ENCODE measurements around the gene SLC6A7. TPM values are rescaled to one million over a fixed set of nuclear protein-coding genes. Genes with fewer than 3 reads are reported as not detected.

Gene SLC6A7
- total RNA-seq, 2 donors from 2014 or later: not detected

GRCh38 chr5:150209099-150209635, 19.3 kb downstream of the SLC6A7 start:
- Histone ChIP-seq H3K4me1 (ENCODE audit: control insufficient read depth, insufficient read depth, low read length) (no peaks in the 10 kb centered on the region), H3K27ac (ENCODE audit: low read depth, low read length) (no peak overlapping the region), H3K4me3 (ENCODE audit: low read length) (no peak overlapping the region), H3K9ac (ENCODE audit: extremely low read depth, low read length, poor library complexity, severe bottlenecking) (no peak overlapping the region), H3K27me3 (ENCODE audit: control insufficient read depth, insufficient read depth, low read length, poor library complexity, severe bottlenecking) (no peaks in the 10 kb centered on the region), H3K36me3 (ENCODE audit: control insufficient read depth, insufficient read depth, low read length) (no peaks in the 10 kb centered on the region), H3K9me3 (ENCODE audit: control insufficient read depth, low read length) (no peaks in the 10 kb centered on the region)
- Mint-ChIP-seq H3K4me1 (peaks cover 13% of the 10 kb centered on the region), H3K36me3 (ENCODE audit: low read depth) (no peaks in the 10 kb centered on the region), H3K27ac (no peak overlapping the region), H3K9me3 (no peaks in the 10 kb centered on the region), H3K27me3 (ENCODE audit: insufficient read depth) (peaks cover 15% of the 10 kb centered on the region), H3K4me3 (no peak overlapping the region)
- WGBS, 2 experiments (ENCODE audit: insufficient coverage in 1 of 2, insufficient read length in 1 of 2): 93 to 94% methylated on average over 19 to 21 of the region's 21 CpGs
- no peak for TF ChIP-seq CTCF (conservative IDR thresholded peaks at IDR 0.05)
- no peak for DNase-seq

- Mint-ChIP-seq H3K4me3 (no peak overlapping the region), H3K27ac (no peak overlapping the region), H3K36me3 (ENCODE audit: low read depth) (no peaks in the 10 kb centered on the region), H3K4me1 (peaks cover 13% of the 10 kb centered on the region), H3K9me3 (no peaks in the 10 kb centered on the region), H3K27me3 (ENCODE audit: insufficient read depth) (peaks cover 25% of the 10 kb centered on the region)
- Histone ChIP-seq H3K9ac (ENCODE audit: extremely low read depth, low read length, poor library complexity, severe bottlenecking) (no peak overlapping the region), H3K36me3 (ENCODE audit: control insufficient read depth, insufficient read depth, low read length) (no peaks in the 10 kb centered on the region), H3K27ac (ENCODE audit: low read depth, low read length) (no peak overlapping the region), H3K4me3 (ENCODE audit: low read length) (no peak overlapping the region), H3K9me3 (ENCODE audit: control insufficient read depth, low read length) (no peaks in the 10 kb centered on the region), H3K27me3 (ENCODE audit: control insufficient read depth, insufficient read depth, low read length, poor library complexity, severe bottlenecking) (no peaks in the 10 kb centered on the region), H3K4me1 (ENCODE audit: control insufficient read depth, insufficient read depth, low read length) (no peaks in the 10 kb centered on the region)
- TF ChIP-seq CTCF (conservative IDR thresholded peaks at IDR 0.05): no peak
- DNase-seq: no peak
- 74 to 88% methylated on average over 1 to 6 of the region's 6 CpGs for WGBS, 2 experiments (ENCODE audit: insufficient coverage in 1 of 2, insufficient read length in 1 of 2)
Observed at GRCh38 chr5:150210644-150211043, 20.8 kb downstream of the SLC6A7 start.

- H3K4me3 ChIP-seq (ENCODE audit: low read length): no peak overlapping the region
- no peak for TF ChIP-seq CTCF (conservative IDR thresholded peaks at IDR 0.05)
- H3K36me3 ChIP-seq (ENCODE audit: control insufficient read depth, insufficient read depth, low read length): no peaks in the 10 kb centered on the region
- no peaks in the 10 kb centered on the region for H3K9me3 ChIP-seq (ENCODE audit: control insufficient read depth, low read length)
- H3K27me3 Mint-ChIP-seq (ENCODE audit: insufficient read depth): peaks cover 32% of the 10 kb centered on the region
- no peak overlapping the region for H3K27ac ChIP-seq (ENCODE audit: low read depth, low read length)
- peak; percentile 88 for DNase-seq
- no peak overlapping the region for H3K4me3 Mint-ChIP-seq
- H3K4me1 ChIP-seq (ENCODE audit: control insufficient read depth, insufficient read depth, low read length): no peaks in the 10 kb centered on the region
- no peak overlapping the region for H3K9ac ChIP-seq (ENCODE audit: extremely low read depth, low read length, poor library complexity, severe bottlenecking)
- H3K36me3 Mint-ChIP-seq (ENCODE audit: low read depth): no peaks in the 10 kb centered on the region
- peaks cover 18% of the 10 kb centered on the region for H3K4me1 Mint-ChIP-seq
- H3K27me3 ChIP-seq (ENCODE audit: control insufficient read depth, insufficient read depth, low read length, poor library complexity, severe bottlenecking): no peaks in the 10 kb centered on the region
- WGBS, 2 experiments (ENCODE audit: insufficient coverage in 1 of 2, insufficient read length in 1 of 2): 67 to 69% methylated on average over 8 to 14 of the region's 15 CpGs
- no peaks in the 10 kb centered on the region for H3K9me3 Mint-ChIP-seq
- peak overlapping the region; percentile 55 for H3K27ac Mint-ChIP-seq
Observed at GRCh38 chr5:150211156-150212030, 21.5 kb downstream of the SLC6A7 start.

Data from endodermal cell (in vitro differentiated cells).